HG02970 (cell line): ENCODE data around the gene ZNF689.
"Not testable (repeated sequence)": the region's sequence is repeated elsewhere in the genome, so short reads cannot be mapped to it uniquely, and the experiment has no call there.

Experiments
- ATAC-seq: cut with Tn5 transposase; IDR thresholded peaks from one replicate; pipeline ENCODE4 v1.9.1; 2021; ENCODE audit warnings: mild to moderate bottlenecking, moderate library complexity, moderate number of reproducible peaks; ENCODE audit not compliant: unreplicated experiment, low FRiP score

Gene ZNF689

DNA sequence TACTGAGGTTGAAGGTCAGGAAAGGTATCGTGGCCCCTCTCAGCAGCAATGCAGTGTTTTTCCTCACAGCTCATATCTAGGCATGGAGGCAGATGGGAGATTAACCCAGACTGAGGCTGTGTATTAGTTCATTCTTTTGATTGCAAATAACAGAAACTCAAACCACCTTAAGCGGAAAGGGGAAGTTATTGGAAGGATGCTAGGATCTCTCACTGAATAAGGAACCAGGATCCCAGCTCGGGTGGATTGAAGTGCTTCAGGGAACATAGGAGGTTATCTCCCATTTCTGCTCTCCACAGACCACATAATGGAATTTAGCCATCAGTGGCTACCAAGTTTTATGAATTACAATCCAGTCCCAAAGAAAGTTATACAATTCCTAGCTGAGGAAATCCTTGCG lies 8.2 kb downstream of the ZNF689 start:
- ATAC-seq, result no peak

DNA sequence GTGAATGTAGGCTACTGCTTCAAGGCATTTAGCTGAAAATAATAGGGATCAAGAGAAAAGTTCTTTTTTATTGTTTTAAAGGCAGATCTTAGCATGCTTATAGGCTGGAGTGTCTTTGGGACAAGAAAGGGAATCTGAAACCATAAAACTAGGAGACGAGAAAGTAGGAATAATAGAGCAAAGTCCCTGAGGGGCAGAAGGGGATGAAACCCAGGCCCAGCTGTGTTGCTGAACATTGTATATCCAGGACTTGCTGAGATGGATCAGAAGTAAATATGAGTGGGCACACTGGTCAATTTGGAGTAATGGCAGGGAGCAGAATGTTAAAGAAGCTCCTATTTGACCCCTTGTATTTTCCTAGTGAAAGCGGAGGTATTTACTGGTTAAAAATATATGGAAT lies 9.3 kb downstream of the ZNF689 start:
- no peak for ATAC-seq

DNA sequence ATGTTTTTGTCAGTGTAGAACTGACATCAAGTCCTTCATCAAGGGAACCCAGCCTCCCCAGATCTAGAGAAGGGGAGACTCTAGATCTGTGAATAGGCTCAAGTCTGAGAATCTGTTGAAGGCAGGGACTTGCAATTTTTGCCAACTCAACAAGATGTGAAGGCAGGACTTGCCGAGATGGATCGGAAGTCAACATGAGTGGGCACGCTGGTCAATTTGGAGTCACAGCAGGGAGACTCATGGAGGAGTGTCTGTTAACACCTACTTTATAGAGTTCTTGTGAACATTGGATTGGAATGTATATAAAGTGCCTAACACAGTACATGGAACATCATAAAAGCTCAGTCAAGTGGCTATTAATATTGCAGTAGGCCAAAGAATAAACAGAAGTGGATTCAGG lies 10.0 kb downstream of the ZNF689 start:
- no peak for ATAC-seq

- no peak for ATAC-seq
These were observed 17.3 kb downstream of the ZNF689 start for GRCh38 chr16:30592871-30593270.

GRCh38 chr16:30590869-30591268 lies 19.3 kb downstream of the ZNF689 start:
- ATAC-seq, result not testable (repeated sequence)

- ATAC-seq, result not testable (repeated sequence)
These were observed 20.6 kb downstream of the ZNF689 start for GRCh38 chr16:30589582-30589981.

DNA sequence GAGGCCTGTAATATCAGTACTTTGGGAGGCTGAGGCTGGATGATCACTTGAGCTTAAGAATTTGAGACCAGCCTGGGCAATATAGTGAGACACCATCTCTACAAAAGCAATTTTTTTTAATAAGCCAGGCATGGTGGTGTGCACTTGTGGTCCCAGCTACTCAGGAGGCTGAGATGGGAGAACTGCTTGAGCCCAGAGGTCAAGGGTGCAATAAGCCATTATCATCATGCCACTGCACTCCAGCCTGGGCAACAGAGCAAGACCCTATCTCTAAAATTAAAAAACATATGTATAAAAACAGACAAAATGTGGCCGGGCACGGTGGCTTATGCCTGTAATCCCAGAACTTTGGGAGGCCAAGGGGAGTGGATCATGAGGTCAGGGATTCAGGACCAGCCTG lies 21.5 kb downstream of the ZNF689 start:
- no peak for ATAC-seq

GRCh38 chr16:30585400-30586191 lies 24.6 kb downstream of the ZNF689 start, which contains the start of gene ZNF785:
Gene ZNF785, minus strand, starts transcription at chr16:30585697. Its CDS starts 86 bp downstream, at chr16:30585611.
- peak; percentile 86 for ATAC-seq

DNA sequence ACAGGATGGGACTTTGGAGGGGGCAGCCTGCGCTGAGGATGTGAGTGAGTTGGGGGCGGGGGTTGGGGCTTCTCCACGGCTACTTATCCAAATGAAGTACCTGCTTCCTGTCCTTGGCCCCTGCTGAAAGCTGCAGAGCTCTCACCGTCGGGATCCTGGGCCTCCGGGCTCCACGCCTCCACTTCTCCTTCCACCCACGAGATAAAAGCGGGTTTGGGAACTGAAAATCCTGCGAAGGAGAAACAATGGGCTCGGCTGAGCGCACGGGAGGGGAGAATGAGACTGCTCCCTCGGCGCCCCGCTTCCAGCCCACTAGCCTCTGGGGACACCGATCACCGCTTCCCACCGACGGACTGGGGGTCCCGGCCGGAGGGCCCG lies 25.2 kb downstream of the ZNF689 start:
- peak; percentile 29 for ATAC-seq

DNA sequence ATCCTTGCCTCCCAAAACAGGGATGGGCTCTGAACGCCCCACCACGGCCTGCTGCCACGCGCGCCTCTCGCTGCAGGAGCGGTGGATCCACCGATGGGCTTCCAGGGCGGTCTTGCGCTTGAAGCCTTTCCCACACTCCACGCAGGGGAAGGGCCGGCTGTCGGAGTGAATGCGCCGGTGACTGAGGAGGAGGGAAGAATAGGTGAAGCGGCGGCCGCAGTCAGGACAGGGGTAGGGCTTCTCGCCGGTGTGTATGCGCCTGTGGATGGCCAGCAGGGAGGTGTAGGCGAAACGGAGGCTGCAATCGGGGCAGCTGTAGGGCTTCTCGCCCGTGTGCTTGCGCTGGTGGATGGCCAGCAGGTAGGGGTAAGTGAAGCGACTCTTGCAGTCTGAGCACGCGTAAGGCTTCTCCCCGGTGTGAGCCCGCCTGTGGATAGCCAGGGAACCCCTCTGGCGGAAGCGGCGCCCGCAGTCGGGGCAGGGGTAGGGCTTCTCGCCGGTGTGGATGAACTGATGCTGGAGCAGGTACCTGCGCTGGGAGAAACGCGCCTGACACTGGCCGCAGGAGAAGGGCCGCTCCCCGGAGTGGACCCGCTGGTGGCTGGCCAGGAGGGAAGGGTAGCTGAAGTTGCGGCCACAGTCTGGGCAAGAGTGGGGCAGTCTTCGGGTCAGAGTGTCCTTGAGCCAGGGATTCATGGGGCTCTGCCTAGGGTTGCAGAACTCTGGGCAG lies 27.4 kb downstream of the ZNF689 start:
- ATAC-seq, result no peak

DNA sequence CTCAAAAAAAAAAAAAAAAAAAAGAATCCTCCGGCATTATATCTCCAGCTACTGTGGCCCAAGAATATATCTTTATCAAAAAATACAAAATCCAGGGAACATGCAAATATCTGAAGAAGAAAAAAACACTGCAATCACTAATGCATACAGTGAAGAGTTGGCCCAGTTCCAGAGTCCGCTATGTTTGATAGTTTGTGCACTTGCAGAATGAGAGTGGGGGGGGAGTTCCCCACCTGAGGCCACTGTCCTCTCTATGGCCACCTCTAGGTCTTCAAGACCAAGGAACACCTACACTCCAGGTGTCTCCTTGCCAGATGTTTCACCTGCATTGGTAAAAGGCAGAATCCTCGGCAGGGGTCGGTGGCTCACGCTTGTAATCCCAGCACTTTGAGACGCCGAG lies 28.7 kb downstream of the ZNF689 start:
- no peak for ATAC-seq

- no peak for ATAC-seq
These were observed 35.5 kb downstream of the ZNF689 start for GRCh38 chr16:30574678-30575077.

- ATAC-seq, result peak; percentile 61
These were observed 38.5 kb downstream of the ZNF689 start, which contains the start of gene ZNF688 for GRCh38 chr16:30571445-30572322. Gene ZNF688, minus strand, starts transcription at chr16:30571714. Its CDS starts 85 bp downstream, at chr16:30571629.

DNA sequence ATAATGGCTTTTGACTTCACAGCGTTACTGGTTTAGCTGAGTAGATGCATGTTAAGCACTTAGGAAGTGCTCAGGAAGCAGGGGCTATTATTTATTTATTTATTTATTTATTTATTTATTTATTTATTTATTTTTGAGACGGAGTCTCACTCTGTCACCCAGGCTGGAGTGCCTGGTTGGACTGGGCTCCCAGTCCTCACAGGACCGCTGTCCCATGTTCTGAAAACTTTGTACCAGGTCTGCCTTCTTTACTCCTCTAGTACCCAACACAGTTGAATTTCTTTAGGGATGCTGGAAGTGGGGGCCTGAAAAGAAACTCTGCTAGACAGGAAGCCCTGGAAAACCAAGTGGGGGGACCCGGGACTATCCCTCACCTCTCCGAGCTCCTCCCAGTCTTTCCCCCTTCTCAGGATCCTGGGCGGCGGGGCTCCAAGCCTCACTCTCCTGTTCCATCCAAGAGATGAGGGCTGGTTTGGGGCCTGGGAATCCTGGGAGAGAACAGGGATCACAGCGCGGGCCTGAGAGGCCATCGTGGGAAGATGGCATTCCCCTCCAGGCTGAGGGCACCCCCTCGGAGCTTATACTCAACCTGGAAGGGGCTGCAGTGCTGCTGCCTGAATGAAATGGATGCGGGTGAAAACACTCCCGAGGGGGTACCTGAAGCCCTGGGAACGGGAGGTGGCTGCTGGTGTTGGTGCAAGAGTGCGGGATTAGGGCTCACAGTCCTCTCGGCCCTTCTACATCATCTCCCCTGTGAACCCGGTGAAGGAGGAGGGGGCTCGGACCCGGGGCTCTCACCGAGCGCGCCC lies 39.3 kb downstream of the ZNF689 start:
- ATAC-seq, result no peak

- no peak for ATAC-seq
These were observed 40.2 kb downstream of the ZNF689 start for GRCh38 chr16:30569746-30570635.

GRCh38 chr16:30569281-30569680 lies 40.9 kb downstream of the ZNF689 start:
- ATAC-seq, result no peak

DNA sequence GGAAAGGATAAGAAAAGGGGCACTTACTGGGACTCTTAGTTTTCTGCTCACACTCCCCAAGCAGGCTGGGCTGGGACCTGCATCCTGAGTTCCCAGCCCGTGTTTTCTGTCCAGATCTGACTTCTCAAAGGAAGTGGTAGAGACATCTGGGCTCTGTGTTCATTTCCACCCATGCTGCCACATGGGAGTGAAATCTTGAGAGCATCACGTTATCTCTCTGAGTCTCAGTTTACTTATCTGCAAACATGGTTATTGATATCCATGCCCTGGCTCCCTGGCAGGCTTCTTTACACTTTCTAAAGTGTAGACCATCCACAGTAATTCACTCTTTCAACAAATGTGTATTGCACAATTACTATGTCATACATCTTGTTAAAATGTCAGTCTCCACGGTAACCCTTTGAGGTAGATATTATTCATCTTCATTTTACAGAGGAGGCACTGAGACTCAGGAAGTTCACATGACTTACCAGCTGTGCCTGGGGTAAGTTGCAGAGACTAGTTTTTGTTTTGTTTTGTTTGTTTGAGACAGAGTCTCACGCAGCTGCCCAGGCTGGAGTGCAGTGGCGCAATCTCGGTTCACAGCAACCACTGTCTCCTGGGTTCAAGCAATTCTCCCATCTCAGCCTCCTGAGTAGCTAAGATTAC lies 42.1 kb downstream of the ZNF689 start:
- ATAC-seq, result no peak

DNA sequence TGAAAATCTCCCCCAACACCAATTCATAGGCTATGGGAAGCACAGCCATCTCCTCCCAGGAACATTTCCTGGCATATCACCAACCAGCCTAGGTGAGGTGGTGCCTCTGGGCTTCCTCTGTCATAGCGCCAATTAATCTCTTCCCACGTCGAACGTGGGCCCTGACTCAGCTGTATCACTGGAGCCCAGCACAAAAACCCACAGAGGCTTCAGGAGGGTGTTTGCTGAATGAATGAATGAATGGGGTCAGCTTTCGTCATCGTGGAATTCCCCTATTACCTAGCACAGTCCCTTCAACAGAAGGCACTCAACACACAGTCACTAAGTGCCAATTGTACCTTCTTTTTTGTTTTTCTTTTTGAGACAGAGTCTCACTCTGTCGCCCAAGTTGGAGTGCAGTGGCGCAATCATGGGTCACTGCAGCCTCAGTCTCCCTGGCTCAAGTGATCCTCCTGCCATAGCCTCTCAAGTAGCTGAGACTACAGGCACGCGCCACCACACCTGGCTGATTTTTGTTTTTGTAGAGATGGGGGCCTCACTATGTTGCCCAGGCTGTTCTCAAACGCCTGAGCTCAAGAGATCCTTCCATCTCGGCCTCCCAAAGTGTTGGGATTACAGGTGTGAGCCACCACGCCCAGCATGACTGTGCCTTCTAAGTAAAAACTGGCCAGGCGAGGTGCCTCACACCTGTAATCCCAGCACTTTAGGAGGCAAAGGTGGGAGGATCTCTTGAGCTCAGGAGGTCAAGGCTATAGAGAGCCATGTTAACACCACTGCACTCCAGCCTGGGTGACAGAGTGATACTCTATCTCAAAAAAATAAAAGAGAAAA lies 42.8 kb downstream of the ZNF689 start:
- no peak for ATAC-seq
